GM21526 (cell line): ENCODE data around the gene TARS3.

Source experiments
- ATAC-seq: cut with Tn5 transposase; IDR thresholded peaks from one replicate; pipeline ENCODE4 v1.9.1; 2021; ENCODE audit warnings: moderate library complexity; ENCODE audit not compliant: unreplicated experiment, low FRiP score

Gene TARS3

GRCh38 chr15:101611007-101611406, 113.3 kb downstream of the TARS3 start:
- no peak for ATAC-seq

- ATAC-seq = no peak
Measured at GRCh38 chr15:101610611-101611000, 113.7 kb downstream of the TARS3 start.

- no peak for ATAC-seq
Measured at GRCh38 chr15:101609742-101610610, 114.3 kb downstream of the TARS3 start.

- ATAC-seq = no peak
Measured at GRCh38 chr15:101608201-101608600, 116.1 kb downstream of the TARS3 start.

GRCh38 chr15:101607108-101607507, 117.2 kb downstream of the TARS3 start:
- ATAC-seq = no peak

- no peak for ATAC-seq
Measured at GRCh38 chr15:101604124-101604874, 120.0 kb downstream of the TARS3 start.
